RWPE2 (cell line): ENCODE data around the gene CBFA2T3.

Experiments
- ATAC-seq: fragments of 200-7000 bp; cut with Tn5 transposase; 3 replicates; pipeline ENCODE4 v1.9.1; 2021; ENCODE audit warnings: low read depth
- DNase-seq: peaks from one replicate; pipeline ENCODE4 v3.0.0-alpha.2; 2020; ENCODE audit warnings: low spot score
- H3K27ac ChIP-seq: fragments of 450-650 bp; 2 replicates; pipeline ENCODE4 v1.5.1; 2017; ENCODE audit warnings: mild to moderate bottlenecking; ENCODE audit not compliant: poor library complexity, severe bottlenecking
- H3K27me3 ChIP-seq: fragments of 250-450 bp; sonication (Bioruptor Pico); 2 replicates; pipeline ENCODE4 v1.5.1; 2021; ENCODE audit warnings: mild to moderate bottlenecking, moderate library complexity; ENCODE audit not compliant: insufficient read depth, poor library complexity, severe bottlenecking
- H3K36me3 ChIP-seq: fragments of 250-450 bp; sonication (Bioruptor Pico); 2 replicates; pipeline ENCODE4 v1.5.1; 2020; ENCODE audit warnings: low read depth, mild to moderate bottlenecking, moderate library complexity
- H3K4me1 ChIP-seq: fragments of 250-450 bp; sonication (Bioruptor Pico); 2 replicates; pipeline ENCODE4 v1.5.1; 2021; ENCODE audit warnings: mild to moderate bottlenecking, moderate library complexity; ENCODE audit not compliant: insufficient read depth, poor library complexity, severe bottlenecking
- H3K4me3 ChIP-seq: fragments of 250-450 bp; sonication (Bioruptor Pico); 2 replicates; pipeline ENCODE4 v1.5.1; 2021; ENCODE audit warnings: mild to moderate bottlenecking, moderate library complexity; ENCODE audit not compliant: severe bottlenecking
- H3K9me3 ChIP-seq: fragments of 250-450 bp; sonication (Bioruptor Pico); 2 replicates; pipeline ENCODE4 v1.5.1; 2021; ENCODE audit warnings: mild to moderate bottlenecking, moderate library complexity; ENCODE audit not compliant: severe bottlenecking
- TF ChIP-seq, protein P1 (sequence below): fragments of 450-650 bp; IDR thresholded peaks from one replicate; pipeline ENCODE4 v1.5.1; 2017; ENCODE audit warnings: mild to moderate bottlenecking, moderate library complexity; ENCODE audit not compliant: poor library complexity, severe bottlenecking

The CBFA2T3 gene

DNA sequence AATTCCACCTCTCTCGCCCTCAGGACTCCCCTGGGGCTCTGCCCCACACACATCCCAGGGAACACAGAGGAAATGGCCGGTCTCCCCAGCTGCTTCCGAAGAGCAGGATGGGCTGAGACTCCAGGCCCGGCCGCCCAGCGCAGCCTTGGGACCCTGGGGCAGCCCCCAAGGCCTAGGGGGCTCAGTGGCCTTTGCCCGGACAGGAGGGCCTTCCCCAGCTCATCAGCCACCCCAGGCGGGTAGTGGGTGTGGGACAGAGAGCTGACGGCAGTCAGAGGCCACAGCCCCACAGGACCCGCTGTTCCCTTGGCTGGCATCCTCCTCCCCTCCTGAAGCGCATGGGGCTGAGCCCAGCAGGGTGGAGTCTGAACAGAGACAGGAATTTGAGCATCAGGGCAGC, 6.2 kb upstream of the CBFA2T3 start:
- TF ChIP-seq, protein P1, sequence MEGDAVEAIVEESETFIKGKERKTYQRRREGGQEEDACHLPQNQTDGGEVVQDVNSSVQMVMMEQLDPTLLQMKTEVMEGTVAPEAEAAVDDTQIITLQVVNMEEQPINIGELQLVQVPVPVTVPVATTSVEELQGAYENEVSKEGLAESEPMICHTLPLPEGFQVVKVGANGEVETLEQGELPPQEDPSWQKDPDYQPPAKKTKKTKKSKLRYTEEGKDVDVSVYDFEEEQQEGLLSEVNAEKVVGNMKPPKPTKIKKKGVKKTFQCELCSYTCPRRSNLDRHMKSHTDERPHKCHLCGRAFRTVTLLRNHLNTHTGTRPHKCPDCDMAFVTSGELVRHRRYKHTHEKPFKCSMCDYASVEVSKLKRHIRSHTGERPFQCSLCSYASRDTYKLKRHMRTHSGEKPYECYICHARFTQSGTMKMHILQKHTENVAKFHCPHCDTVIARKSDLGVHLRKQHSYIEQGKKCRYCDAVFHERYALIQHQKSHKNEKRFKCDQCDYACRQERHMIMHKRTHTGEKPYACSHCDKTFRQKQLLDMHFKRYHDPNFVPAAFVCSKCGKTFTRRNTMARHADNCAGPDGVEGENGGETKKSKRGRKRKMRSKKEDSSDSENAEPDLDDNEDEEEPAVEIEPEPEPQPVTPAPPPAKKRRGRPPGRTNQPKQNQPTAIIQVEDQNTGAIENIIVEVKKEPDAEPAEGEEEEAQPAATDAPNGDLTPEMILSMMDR, result no peak
- Histone ChIP-seq H3K36me3 (no peaks in the 10 kb centered on the region), H3K9me3 (no peaks in the 10 kb centered on the region), H3K27ac (no peak overlapping the region), H3K4me3 (no peak overlapping the region), H3K4me1 (no peaks in the 10 kb centered on the region), H3K27me3 (peaks cover 34% of the 10 kb centered on the region)
- DNase-seq, result no peak
- no peak for ATAC-seq

DNA sequence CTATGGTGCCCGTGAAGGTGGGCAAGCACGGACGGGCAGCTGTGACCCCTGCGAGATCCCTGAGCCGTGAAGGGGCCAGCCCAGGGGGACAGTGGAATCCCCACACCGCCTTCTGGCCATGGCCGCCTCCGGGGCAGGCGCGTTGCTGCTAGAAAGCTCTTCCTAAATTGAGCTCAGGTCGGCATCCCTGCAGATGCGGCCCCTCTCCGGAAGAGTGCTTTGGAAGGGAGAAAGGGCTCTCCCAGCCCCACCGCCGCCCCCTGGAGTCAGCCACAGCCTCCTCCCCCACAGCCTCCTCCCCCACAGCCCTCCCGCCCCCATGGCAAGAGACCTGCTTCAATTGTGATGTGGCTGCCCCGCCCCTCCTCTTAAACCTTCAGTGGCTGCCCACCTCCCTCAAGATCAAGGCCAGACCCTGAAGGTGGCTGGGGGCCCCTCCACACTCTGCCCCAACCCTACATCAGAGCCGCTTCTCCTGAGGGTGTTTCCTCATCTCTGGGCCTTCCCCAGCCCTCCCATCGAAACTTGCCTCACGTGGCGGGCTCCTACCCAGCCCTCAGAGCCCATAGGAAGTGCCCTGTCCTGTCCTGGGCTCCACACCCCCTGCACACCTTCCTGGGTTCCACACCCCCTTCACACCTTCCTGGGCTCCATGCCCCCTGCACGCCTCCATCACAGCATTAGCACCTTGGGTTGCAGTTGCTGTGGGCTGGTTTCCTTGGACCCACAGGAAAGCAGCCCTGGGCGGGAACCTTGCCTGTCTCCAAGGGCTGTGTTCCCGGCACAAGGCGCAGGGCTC, 5.5 kb upstream of the CBFA2T3 start:
- Histone ChIP-seq H3K9me3 (no peaks in the 10 kb centered on the region), H3K36me3 (no peaks in the 10 kb centered on the region), H3K27ac (no peak overlapping the region), H3K27me3 (peaks cover 38% of the 10 kb centered on the region), H3K4me1 (no peaks in the 10 kb centered on the region), H3K4me3 (no peak overlapping the region)
- DNase-seq (no peak), ATAC-seq (no peak)
- TF ChIP-seq, protein P1, result no peak

- DNase-seq (no peak), ATAC-seq (no peak)
- TF ChIP-seq, protein P1, result no peak
- Histone ChIP-seq H3K4me1 (no peaks in the 10 kb centered on the region), H3K9me3 (no peaks in the 10 kb centered on the region), H3K27me3 (peaks cover 47% of the 10 kb centered on the region), H3K4me3 (no peak overlapping the region), H3K36me3 (no peaks in the 10 kb centered on the region), H3K27ac (no peak overlapping the region)
Observed at GRCh38 chr16:88979353-88980015, 2.5 kb upstream of the CBFA2T3 start.

DNA sequence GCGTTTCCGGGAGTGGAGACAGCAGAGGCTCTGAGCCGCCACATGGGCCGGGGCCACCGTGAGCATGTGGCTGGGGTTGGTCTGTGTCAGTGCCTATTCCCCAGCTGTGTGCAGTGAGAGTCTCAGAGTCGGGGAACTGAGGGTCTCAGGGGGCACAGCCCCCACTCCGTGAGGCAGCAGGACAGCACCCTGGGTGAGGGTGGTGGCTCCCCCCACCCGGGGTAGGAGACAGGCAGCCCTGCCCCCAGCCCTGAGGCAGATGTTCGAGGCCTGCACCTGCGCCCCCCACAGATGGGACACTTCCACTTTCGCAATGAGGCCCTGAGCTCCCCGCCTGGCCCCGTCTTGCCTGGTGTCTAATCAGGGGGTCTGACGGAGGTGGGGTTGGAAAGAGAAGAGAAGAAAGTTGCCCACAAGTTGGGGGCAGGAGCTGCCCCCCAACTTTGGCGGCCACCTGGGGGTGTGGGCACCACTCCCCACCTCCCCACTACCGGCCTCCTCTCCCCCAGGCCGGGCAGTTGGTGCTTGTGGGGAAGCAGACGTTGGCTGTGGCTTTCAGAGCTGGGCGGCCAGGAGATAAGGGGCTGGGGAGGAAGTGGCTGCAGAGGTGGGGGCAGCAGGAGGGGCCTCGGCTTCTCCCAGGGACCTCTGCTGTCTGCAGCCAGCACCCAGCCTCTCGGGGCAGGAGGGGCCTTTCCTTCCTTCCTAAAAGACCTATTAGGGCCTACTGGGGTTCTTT, 1.8 kb upstream of the CBFA2T3 start:
- peaks cover 53% of the 10 kb centered on the region for H3K27me3 ChIP-seq
- no peak overlapping the region for H3K4me3 ChIP-seq
- H3K36me3 ChIP-seq, result no peaks in the 10 kb centered on the region
- TF ChIP-seq, protein P1, result no peak
- no peaks in the 10 kb centered on the region for H3K9me3 ChIP-seq
- H3K4me1 ChIP-seq, result no peaks in the 10 kb centered on the region
- H3K27ac ChIP-seq, result no peak overlapping the region
- ATAC-seq, result no peak
- no peak for DNase-seq
